ENCODE data around the gene NCOA1. TPM values are rescaled to one million over a fixed set of nuclear protein-coding genes. Genes with fewer than 3 reads are reported as not detected.

The NCOA1 gene
- total and polyA plus RNA-seq, 2 experiments from 2014 or later, result 6.7 to 9.1 TPM

DNA sequence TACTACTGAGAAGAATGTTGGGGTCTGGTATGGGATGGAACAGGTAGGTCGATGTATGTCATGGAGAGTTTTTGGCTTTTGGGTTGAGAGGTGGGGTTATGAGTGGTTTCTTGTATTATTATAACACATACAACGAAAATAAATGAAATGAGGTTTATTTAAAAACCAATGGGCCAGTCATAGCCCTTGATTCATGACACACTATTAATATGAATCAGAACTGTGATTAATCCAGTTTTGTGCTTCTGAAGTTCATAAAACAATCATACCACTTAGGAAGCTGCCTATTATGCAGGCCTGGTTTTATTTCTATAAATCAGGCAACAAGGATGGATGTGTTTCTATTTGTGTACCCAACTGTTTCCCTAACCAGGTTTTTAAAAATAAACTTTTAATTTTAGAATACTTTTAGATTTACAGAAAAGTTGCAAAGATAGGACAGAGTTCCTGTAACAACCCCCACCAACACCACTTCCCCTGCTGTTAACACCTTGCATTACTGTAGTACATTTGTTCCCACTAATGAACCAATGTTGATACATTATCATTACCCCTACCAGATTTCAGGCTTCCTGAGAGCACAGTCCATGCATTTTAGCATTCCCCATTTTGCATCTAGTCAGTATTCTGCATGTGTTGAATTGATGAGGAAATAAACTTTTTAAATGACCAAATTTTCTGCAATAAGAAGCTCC lies 37.5 kb upstream of the NCOA1 start:
- TF ChIP-seq CTCF (IDR thresholded peaks at IDR 0.05; ENCODE audit: low read depth, low read length), result no peak
- Histone ChIP-seq H3K27ac (no peak overlapping the region), H3K9me3 (ENCODE audit: low read depth) (peaks cover 4% of the 10 kb centered on the region), H3K36me3 (no peaks in the 10 kb centered on the region), H3K4me3 (no peak overlapping the region), H3K27me3 (peaks cover 42% of the 10 kb centered on the region), H3K4me1 (ENCODE audit: low read depth) (no peaks in the 10 kb centered on the region)
- no peak for DNase-seq (ENCODE audit: low read depth in 1 of 2, low spot score in 1 of 2)

- Histone ChIP-seq H3K4me3 (no peak overlapping the region), H3K36me3 (no peaks in the 10 kb centered on the region), H3K27me3 (peaks cover 50% of the 10 kb centered on the region), H3K9me3 (ENCODE audit: low read depth) (peaks cover 4% of the 10 kb centered on the region), H3K4me1 (ENCODE audit: low read depth) (no peaks in the 10 kb centered on the region), H3K27ac (no peak overlapping the region)
- no peak for TF ChIP-seq CTCF (IDR thresholded peaks at IDR 0.05; ENCODE audit: low read depth, low read length)
- DNase-seq (ENCODE audit: low read depth in 1 of 2, low spot score in 1 of 2), result peak in 1 of 2 donors; percentile 71
These were observed 36.8 kb upstream of the NCOA1 start for GRCh38 chr2:24454294-24454693.

DNA sequence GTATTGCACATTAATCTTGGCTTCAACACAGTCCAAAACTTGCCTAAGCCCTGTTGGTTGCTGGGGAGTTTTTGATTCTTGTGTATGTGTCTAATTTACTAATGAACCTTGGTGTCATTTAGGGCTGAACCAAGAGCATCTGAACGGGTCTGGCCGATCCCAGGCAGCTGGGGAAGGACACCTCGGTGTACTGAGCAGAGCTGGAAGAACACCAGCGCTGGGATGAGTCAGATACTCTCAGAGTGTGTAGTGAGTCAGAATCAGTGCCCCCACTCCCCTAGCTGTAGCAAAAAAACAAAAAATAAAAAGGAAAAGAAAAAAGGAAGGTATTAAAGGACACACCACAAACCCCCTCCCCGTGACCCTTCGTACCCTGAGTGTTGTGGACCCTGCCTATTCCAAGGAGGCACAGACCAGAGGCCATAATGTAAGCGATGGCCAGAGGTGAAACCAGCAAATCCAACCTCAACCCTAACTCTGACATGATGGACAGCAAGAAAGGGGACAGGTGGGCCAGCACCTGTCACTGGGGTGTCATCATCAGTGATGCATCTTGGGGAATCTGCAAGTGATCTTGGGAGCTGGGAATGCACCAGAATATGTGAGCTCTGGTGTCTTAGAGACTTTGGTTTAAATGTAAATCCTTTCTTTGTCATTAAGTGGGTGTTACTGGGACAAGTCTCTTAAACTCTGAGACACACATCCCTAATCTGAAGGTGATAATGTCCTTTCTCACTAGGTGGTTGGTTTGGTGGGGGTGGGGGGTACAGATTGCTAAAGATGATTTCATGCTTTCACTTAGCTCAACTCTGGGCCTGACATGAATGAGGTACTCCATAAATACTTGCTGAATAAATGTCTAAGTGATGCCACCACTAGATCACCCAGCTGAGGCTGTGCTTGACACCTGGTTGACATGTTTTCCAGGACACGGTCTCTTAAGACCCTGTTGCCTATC lies 34.2 kb upstream of the NCOA1 start:
- Histone ChIP-seq H3K4me1 (ENCODE audit: low read depth) (no peaks in the 10 kb centered on the region), H3K27me3 (peaks cover 66% of the 10 kb centered on the region), H3K27ac (no peak overlapping the region), H3K9me3 (ENCODE audit: low read depth) (no peaks in the 10 kb centered on the region), H3K36me3 (no peaks in the 10 kb centered on the region), H3K4me3 (no peak overlapping the region)
- TF ChIP-seq CTCF (IDR thresholded peaks at IDR 0.05; ENCODE audit: low read depth, low read length), result no peak
- peak in 1 of 2 donors; percentile 77 for DNase-seq (ENCODE audit: low read depth in 1 of 2, low spot score in 1 of 2)

DNA sequence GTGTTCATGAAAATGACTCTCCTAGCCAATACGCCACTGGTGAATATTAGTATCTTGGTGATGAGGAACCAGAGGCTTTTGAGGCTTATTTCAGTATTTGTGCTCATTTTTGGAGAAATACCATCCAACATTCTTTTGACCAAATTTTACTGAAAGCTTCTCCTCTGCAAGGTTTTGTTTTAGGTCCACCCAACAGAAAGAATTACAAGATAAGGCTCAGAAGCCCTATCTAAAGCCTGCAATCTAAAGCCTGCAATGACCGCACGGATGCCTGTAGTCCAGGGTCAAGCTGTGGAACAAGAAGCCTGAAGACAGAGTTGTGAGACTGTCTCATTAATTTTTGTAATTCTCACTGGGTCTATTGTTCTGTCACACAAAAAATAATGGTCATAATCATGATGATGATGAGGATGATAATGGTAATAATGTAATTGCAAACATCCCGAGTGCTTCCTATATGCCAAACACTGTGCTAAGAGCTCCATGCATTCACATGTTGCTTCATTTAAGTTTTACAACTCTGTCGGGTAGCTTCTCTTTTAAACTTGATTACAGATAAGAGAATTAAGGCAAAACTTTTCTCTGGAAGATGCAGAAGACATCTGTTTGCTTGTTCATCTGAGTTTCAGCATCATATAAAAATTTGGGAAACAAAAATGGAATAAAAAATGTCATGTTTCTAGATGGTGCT lies 33.2 kb upstream of the NCOA1 start:
- no peak for DNase-seq (ENCODE audit: low read depth in 1 of 2, low spot score in 1 of 2)
- Histone ChIP-seq H3K4me1 (ENCODE audit: low read depth) (no peaks in the 10 kb centered on the region), H3K27ac (no peak overlapping the region), H3K27me3 (peaks cover 71% of the 10 kb centered on the region), H3K4me3 (no peak overlapping the region), H3K9me3 (ENCODE audit: low read depth) (no peaks in the 10 kb centered on the region), H3K36me3 (no peaks in the 10 kb centered on the region)
- no peak for TF ChIP-seq CTCF (IDR thresholded peaks at IDR 0.05; ENCODE audit: low read depth, low read length)

Data from cardiac muscle cell (in vitro differentiated cells and primary cell).